Measurements from ENCODE around the gene COL13A1. TPM values are rescaled to one million over a fixed set of nuclear protein-coding genes. Genes with fewer than 3 reads are reported as not detected.

Gene COL13A1
- polyA plus RNA-seq, 1 donor = 9.6 TPM

- DNase-seq = no peak
- peaks cover 4% of the 10 kb centered on the region for H3K27me3 ChIP-seq (ENCODE audit: control insufficient read depth, insufficient read depth, low read length)
- no peaks in the 10 kb centered on the region for H3K36me3 ChIP-seq (ENCODE audit: control insufficient read depth, insufficient read depth, low read length)
- no peaks in the 10 kb centered on the region for H3K9me3 ChIP-seq (ENCODE audit: control insufficient read depth, low read depth, low read length)
- no peak overlapping the region for H3K4me3 ChIP-seq (ENCODE audit: low read length)
- H3K4me1 ChIP-seq (ENCODE audit: control insufficient read depth, insufficient read depth, low read length) = no peaks in the 10 kb centered on the region
- no CpG with 5 or more reads among the region's 6 CpGs for WGBS (ENCODE audit: insufficient coverage, low lambda C conversion rate)
- H3K27ac ChIP-seq (ENCODE audit: low read length) = no peak overlapping the region
Observed at GRCh38 chr10:69952069-69952800, 150.5 kb downstream of the COL13A1 start.

GRCh38 chr10:69952821-69953221, 151.1 kb downstream of the COL13A1 start:
- H3K4me3 ChIP-seq (ENCODE audit: low read length) = no peak overlapping the region
- DNase-seq = no peak

GRCh38 chr10:69953851-69954250, 152.1 kb downstream of the COL13A1 start:
- no peak for DNase-seq
- H3K27me3 ChIP-seq (ENCODE audit: control insufficient read depth, insufficient read depth, low read length) = peaks cover 4% of the 10 kb centered on the region
- no CpG with 5 or more reads among the region's 6 CpGs for WGBS (ENCODE audit: insufficient coverage, low lambda C conversion rate)
- no peak overlapping the region for H3K27ac ChIP-seq (ENCODE audit: low read length)
- H3K4me3 ChIP-seq (ENCODE audit: low read length) = no peak overlapping the region
- no peaks in the 10 kb centered on the region for H3K9me3 ChIP-seq (ENCODE audit: control insufficient read depth, low read depth, low read length)
- H3K36me3 ChIP-seq (ENCODE audit: control insufficient read depth, insufficient read depth, low read length) = no peaks in the 10 kb centered on the region
- no peaks in the 10 kb centered on the region for H3K4me1 ChIP-seq (ENCODE audit: control insufficient read depth, insufficient read depth, low read length)

More at GRCh38 chr10:69952821-69953221, 151.1 kb downstream of the COL13A1 start:
- Histone ChIP-seq H3K9me3 (ENCODE audit: control insufficient read depth, low read depth, low read length) (no peaks in the 10 kb centered on the region), H3K27ac (ENCODE audit: low read length) (no peak overlapping the region), H3K36me3 (ENCODE audit: control insufficient read depth, insufficient read depth, low read length) (no peaks in the 10 kb centered on the region), H3K4me1 (ENCODE audit: control insufficient read depth, insufficient read depth, low read length) (no peaks in the 10 kb centered on the region), H3K27me3 (ENCODE audit: control insufficient read depth, insufficient read depth, low read length) (peaks cover 4% of the 10 kb centered on the region)
- WGBS (ENCODE audit: insufficient coverage, low lambda C conversion rate) = no CpG with 5 or more reads among the region's 5 CpGs

GRCh38 chr10:69955211-69955805, 153.6 kb downstream of the COL13A1 start:
- Histone ChIP-seq H3K4me3 (ENCODE audit: low read length) (no peak overlapping the region), H3K27me3 (ENCODE audit: control insufficient read depth, insufficient read depth, low read length) (peaks cover under 1% of the 10 kb centered on the region), H3K9me3 (ENCODE audit: control insufficient read depth, low read depth, low read length) (no peaks in the 10 kb centered on the region), H3K36me3 (ENCODE audit: control insufficient read depth, insufficient read depth, low read length) (no peaks in the 10 kb centered on the region), H3K4me1 (ENCODE audit: control insufficient read depth, insufficient read depth, low read length) (no peaks in the 10 kb centered on the region), H3K27ac (ENCODE audit: low read length) (no peak overlapping the region)
- DNase-seq = no peak
- WGBS (ENCODE audit: insufficient coverage, low lambda C conversion rate) = no CpG with 5 or more reads among the region's 10 CpGs

- no peaks in the 10 kb centered on the region for H3K9me3 ChIP-seq (ENCODE audit: control insufficient read depth, low read depth, low read length)
- no peak for DNase-seq
- H3K27ac ChIP-seq (ENCODE audit: low read length) = no peak overlapping the region
Observed at GRCh38 chr10:69955897-69956740, 154.4 kb downstream of the COL13A1 start.

GRCh38 chr10:69956741-69957230, 155.1 kb downstream of the COL13A1 start:
- H3K36me3 ChIP-seq (ENCODE audit: control insufficient read depth, insufficient read depth, low read length) = no peaks in the 10 kb centered on the region
- H3K27ac ChIP-seq (ENCODE audit: low read length) = no peak overlapping the region
- no CpG with 5 or more reads among the region's 7 CpGs for WGBS (ENCODE audit: insufficient coverage, low lambda C conversion rate)
- peaks cover 12% of the 10 kb centered on the region for H3K4me1 ChIP-seq (ENCODE audit: control insufficient read depth, insufficient read depth, low read length)
- H3K9me3 ChIP-seq (ENCODE audit: control insufficient read depth, low read depth, low read length) = no peaks in the 10 kb centered on the region
- no peaks in the 10 kb centered on the region for H3K27me3 ChIP-seq (ENCODE audit: control insufficient read depth, insufficient read depth, low read length)
- H3K4me3 ChIP-seq (ENCODE audit: low read length) = no peak overlapping the region
- no peak for DNase-seq

More at GRCh38 chr10:69955897-69956740, 154.4 kb downstream of the COL13A1 start:
- Histone ChIP-seq H3K36me3 (ENCODE audit: control insufficient read depth, insufficient read depth, low read length) (no peaks in the 10 kb centered on the region), H3K4me3 (ENCODE audit: low read length) (no peak overlapping the region), H3K27me3 (ENCODE audit: control insufficient read depth, insufficient read depth, low read length) (no peaks in the 10 kb centered on the region), H3K4me1 (ENCODE audit: control insufficient read depth, insufficient read depth, low read length) (peaks cover 6% of the 10 kb centered on the region)
- WGBS (ENCODE audit: insufficient coverage, low lambda C conversion rate) = no CpG with 5 or more reads among the region's 14 CpGs

- DNase-seq = no peak
- Histone ChIP-seq H3K36me3 (ENCODE audit: control insufficient read depth, insufficient read depth, low read length) (no peaks in the 10 kb centered on the region), H3K9me3 (ENCODE audit: control insufficient read depth, low read depth, low read length) (no peaks in the 10 kb centered on the region), H3K4me1 (ENCODE audit: control insufficient read depth, insufficient read depth, low read length) (peaks cover 16% of the 10 kb centered on the region), H3K4me3 (ENCODE audit: low read length) (no peak overlapping the region), H3K27me3 (ENCODE audit: control insufficient read depth, insufficient read depth, low read length) (no peaks in the 10 kb centered on the region), H3K27ac (ENCODE audit: low read length) (no peak overlapping the region)
- WGBS (ENCODE audit: insufficient coverage, low lambda C conversion rate) = no CpG with 5 or more reads among the region's 7 CpGs
Observed at GRCh38 chr10:69957241-69957885, 155.7 kb downstream of the COL13A1 start.

GRCh38 chr10:69957886-69958555, 156.3 kb downstream of the COL13A1 start:
- peak; percentile 26 to 51 for DNase-seq
- WGBS (ENCODE audit: insufficient coverage, low lambda C conversion rate) = no CpG with 5 or more reads among the region's 6 CpGs
- Histone ChIP-seq H3K9me3 (ENCODE audit: control insufficient read depth, low read depth, low read length) (no peaks in the 10 kb centered on the region), H3K27ac (ENCODE audit: low read length) (no peak overlapping the region), H3K36me3 (ENCODE audit: control insufficient read depth, insufficient read depth, low read length) (no peaks in the 10 kb centered on the region), H3K4me1 (ENCODE audit: control insufficient read depth, insufficient read depth, low read length) (peaks cover 16% of the 10 kb centered on the region), H3K27me3 (ENCODE audit: control insufficient read depth, insufficient read depth, low read length) (no peaks in the 10 kb centered on the region), H3K4me3 (ENCODE audit: low read length) (no peak overlapping the region)

GRCh38 chr10:69958556-69958902, 156.8 kb downstream of the COL13A1 start:
- Histone ChIP-seq H3K9me3 (ENCODE audit: control insufficient read depth, low read depth, low read length) (no peaks in the 10 kb centered on the region), H3K27me3 (ENCODE audit: control insufficient read depth, insufficient read depth, low read length) (no peaks in the 10 kb centered on the region), H3K4me3 (ENCODE audit: low read length) (no peak overlapping the region), H3K27ac (ENCODE audit: low read length) (no peak overlapping the region), H3K36me3 (ENCODE audit: control insufficient read depth, insufficient read depth, low read length) (no peaks in the 10 kb centered on the region), H3K4me1 (ENCODE audit: control insufficient read depth, insufficient read depth, low read length) (peaks cover 16% of the 10 kb centered on the region)
- no peak for DNase-seq

Data from large intestine (tissue), 3 donors.